ENCODE data around the gene IMP4. TPM values are rescaled to one million over a fixed set of nuclear protein-coding genes. Genes with fewer than 3 reads are reported as not detected.

The IMP4 gene
- total RNA-seq, 1 experiment from 2014 or later = 101 TPM

- no peak overlapping the region for H3T11ph ChIP-seq (ENCODE audit: low read length)
- H2BK20ac ChIP-seq (ENCODE audit: low read depth, low read length, poor library complexity, severe bottlenecking) = no peak overlapping the region
- H3K18ac ChIP-seq (ENCODE audit: insufficient read length, low read depth, low read length) = no peak overlapping the region
- no peaks in the 10 kb centered on the region for H3K79me2 ChIP-seq (ENCODE audit: insufficient read depth, low read length)
- 0 out of 5 replicates have a peak overlapping the region, but pooled peaks of 1 of the 2 experiments have one; percentile 5 for H3K4me3 Mint-ChIP-seq
- no peak overlapping the region for H2BK120ac ChIP-seq (ENCODE audit: low read depth, low read length, poor library complexity, severe bottlenecking)
- H3K4ac ChIP-seq (ENCODE audit: low read depth, low read length) = no peak overlapping the region
- no peaks in the 10 kb centered on the region for H3K23me2 ChIP-seq (ENCODE audit: insufficient read length, low read depth, low read length, poor library complexity, severe bottlenecking)
- no peaks in the 10 kb centered on the region for H4K20me1 ChIP-seq (ENCODE audit: control insufficient read depth, insufficient read depth, insufficient read length)
- H3K9me3 ChIP-seq (ENCODE audit: control insufficient read depth, low read depth, low read length) = no peaks in the 10 kb centered on the region
- no peaks in the 10 kb centered on the region for H3K79me1 ChIP-seq (ENCODE audit: insufficient read depth, low read depth, low read length, poor library complexity, severe bottlenecking)
- H3K9me3 Mint-ChIP-seq = no peaks in the 10 kb centered on the region; a peak in 1 of 5 replicates
- H3K14ac ChIP-seq (ENCODE audit: insufficient read depth, low read length) = no peak overlapping the region; the same call in 1 of the 2 replicates
- peaks cover 17% of the 10 kb centered on the region in 2 experiments for H3K4me1 Mint-ChIP-seq
- H2BK5ac ChIP-seq (ENCODE audit: insufficient read length, low read length) = no peak overlapping the region
- no peak overlapping the region for H3K27ac ChIP-seq (ENCODE audit: insufficient read length, low read depth, low read length)
- no peak for DNase-seq
- H3K4me2 ChIP-seq (ENCODE audit: insufficient read depth, insufficient read length, low read length) = no peak overlapping the region
- H3K27ac Mint-ChIP-seq = peak overlapping the region in 1 of 3 experiments; percentile 23; a peak in 1 of 7 replicates
- no peak overlapping the region for H4K5ac ChIP-seq (ENCODE audit: insufficient read length, low read depth, low read length)
- no peak overlapping the region for H2AK5ac ChIP-seq (ENCODE audit: insufficient read length, low read length)
- H3K27me3 ChIP-seq (ENCODE audit: insufficient read depth, low read length) = peaks cover 3% of the 10 kb centered on the region; the same call in 1 of the 2 replicates
- H4K91ac ChIP-seq (ENCODE audit: insufficient read length, low read depth, low read length) = no peak overlapping the region
- TF ChIP-seq CTCF (conservative IDR thresholded peaks at IDR 0.05) = no peak
- no peak overlapping the region for H2AFZ ChIP-seq (ENCODE audit: low read length)
- H2BK15ac ChIP-seq (ENCODE audit: low read depth, low read length) = no peak overlapping the region
- no peak overlapping the region for H4K8ac ChIP-seq (replicated peaks; ENCODE audit: insufficient read length, low read depth, low read length)
- no peak overlapping the region for H3K9ac ChIP-seq (ENCODE audit: extremely low read depth, insufficient read length, low read length)
- H3K23ac ChIP-seq (ENCODE audit: insufficient read length, low read depth, low read length) = no peak overlapping the region
- H2BK12ac ChIP-seq (ENCODE audit: insufficient read length, low read depth, low read length) = no peak overlapping the region
- WGBS (ENCODE audit: extremely low coverage, insufficient read length, low lambda C conversion rate) = no CpG with 5 or more reads among the region's 7 CpGs
- H3K27me3 Mint-ChIP-seq (ENCODE audit: low read depth) = peaks cover 20% of the 10 kb centered on the region
- no peak overlapping the region for H3K56ac ChIP-seq (ENCODE audit: insufficient read length, low read depth, low read length)
- H3K4me1 ChIP-seq (ENCODE audit: insufficient read depth, low read length) = peaks cover 3% of the 10 kb centered on the region; the same call in 1 of the 2 replicates
- H3K36me3 Mint-ChIP-seq (ENCODE audit: insufficient read depth in 1 of 3, low read depth in 3 of 3) = no peaks in the 10 kb centered on the region
Observed at GRCh38 chr2:130393318-130393910, 50.7 kb downstream of the IMP4 start.

Other genes starting within 250 kb of the IMP4 start
- 8.2 and 10.5 TPM in 2 replicates for gene POTEF, start 213.7 kb upstream of the IMP4 start, total RNA-seq (2021)
- 5.9 and 6.7 TPM in 2 replicates for gene CCDC74B, start 197.8 kb upstream of the IMP4 start, total RNA-seq (2021)
- 104 and 105 TPM in 2 replicates for gene SMPD4, start 161.3 kb upstream of the IMP4 start, total RNA-seq (2021)
- 198 and 203 TPM in 2 replicates for gene MZT2B, start 160.6 kb upstream of the IMP4 start, total RNA-seq (2021)
- gene TUBA3E, start 144.5 kb upstream of the IMP4 start, total RNA-seq (2021) = 0.13 and 0.26 TPM in 2 replicates
- gene PTPN18, start 13.2 kb downstream of the IMP4 start, total RNA-seq (2021) = 13.0 and 16.3 TPM in 2 replicates
- gene POTEI, start 166.4 kb downstream of the IMP4 start, total RNA-seq (2021) = 0.99 and 1.2 TPM in 2 replicates
- 0.48 TPM in 1 of 2 replicates, not detected in the other for gene CFC1B, start 178.3 kb downstream of the IMP4 start, total RNA-seq (2021)

All from H9 (cell line).